ENCODE measurements around the gene DIS3L2.

DNA sequence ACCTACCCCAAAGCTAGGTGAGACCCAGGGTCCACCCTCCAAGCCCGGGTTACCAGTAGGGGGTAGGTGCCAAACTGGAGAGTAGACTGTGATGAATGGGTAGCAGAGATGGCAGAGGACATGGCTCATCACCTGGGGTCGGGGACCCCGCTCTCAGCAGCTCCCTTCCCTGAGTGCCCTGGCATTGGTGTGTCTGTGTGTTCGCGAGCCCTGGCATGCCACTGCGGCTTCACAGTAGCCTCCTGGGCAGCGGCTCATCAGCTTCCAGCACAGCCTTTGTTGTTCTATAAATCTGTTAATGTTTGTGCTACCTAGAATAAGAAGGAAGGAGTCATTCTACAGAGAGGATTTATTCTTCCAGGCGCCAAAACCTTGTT lies 354.4 kb downstream of the DIS3L2 start:
- TF ChIP-seq POLR2A (IDR thresholded peaks at IDR 0.05) = no peak
- TF ChIP-seq, protein P1, sequence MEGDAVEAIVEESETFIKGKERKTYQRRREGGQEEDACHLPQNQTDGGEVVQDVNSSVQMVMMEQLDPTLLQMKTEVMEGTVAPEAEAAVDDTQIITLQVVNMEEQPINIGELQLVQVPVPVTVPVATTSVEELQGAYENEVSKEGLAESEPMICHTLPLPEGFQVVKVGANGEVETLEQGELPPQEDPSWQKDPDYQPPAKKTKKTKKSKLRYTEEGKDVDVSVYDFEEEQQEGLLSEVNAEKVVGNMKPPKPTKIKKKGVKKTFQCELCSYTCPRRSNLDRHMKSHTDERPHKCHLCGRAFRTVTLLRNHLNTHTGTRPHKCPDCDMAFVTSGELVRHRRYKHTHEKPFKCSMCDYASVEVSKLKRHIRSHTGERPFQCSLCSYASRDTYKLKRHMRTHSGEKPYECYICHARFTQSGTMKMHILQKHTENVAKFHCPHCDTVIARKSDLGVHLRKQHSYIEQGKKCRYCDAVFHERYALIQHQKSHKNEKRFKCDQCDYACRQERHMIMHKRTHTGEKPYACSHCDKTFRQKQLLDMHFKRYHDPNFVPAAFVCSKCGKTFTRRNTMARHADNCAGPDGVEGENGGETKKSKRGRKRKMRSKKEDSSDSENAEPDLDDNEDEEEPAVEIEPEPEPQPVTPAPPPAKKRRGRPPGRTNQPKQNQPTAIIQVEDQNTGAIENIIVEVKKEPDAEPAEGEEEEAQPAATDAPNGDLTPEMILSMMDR (IDR thresholded peaks at IDR 0.05) = no peak
